NCI-H128 (cell line): ENCODE measurements around the gene PEX5L.

Experiments used
- DNase-seq: peaks from one replicate; lab custom pipeline; 2025; ENCODE audit not compliant: unreplicated experiment; lab: John Stamatoyannopoulos, UW

Gene PEX5L

GRCh38 chr3:179848711-179849110 lies 188.0 kb downstream of the PEX5L start:
- DNase-seq: no peak

- no peak for DNase-seq
These were observed 194.7 kb downstream of the PEX5L start for GRCh38 chr3:179842061-179842460.

DNA sequence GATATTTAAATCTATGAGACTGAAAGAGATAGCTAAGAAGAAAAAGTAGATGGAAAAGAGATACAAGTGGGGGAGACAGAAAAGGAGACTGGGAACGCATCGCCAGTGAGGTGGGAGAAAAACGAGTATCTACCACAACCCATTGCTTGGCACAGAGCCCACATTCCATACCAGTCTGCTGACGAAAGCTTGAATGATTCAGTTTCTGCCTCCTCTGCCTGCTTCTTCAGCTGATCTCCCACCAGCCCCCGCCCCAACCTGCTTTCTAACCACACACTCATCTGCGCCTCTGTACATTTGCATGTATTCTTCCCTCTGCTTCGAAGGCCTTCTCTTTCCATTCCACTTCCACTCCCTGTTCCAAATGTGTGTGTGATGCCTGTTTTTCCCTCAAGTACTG lies 195.8 kb downstream of the PEX5L start:
- no peak for DNase-seq

DNA sequence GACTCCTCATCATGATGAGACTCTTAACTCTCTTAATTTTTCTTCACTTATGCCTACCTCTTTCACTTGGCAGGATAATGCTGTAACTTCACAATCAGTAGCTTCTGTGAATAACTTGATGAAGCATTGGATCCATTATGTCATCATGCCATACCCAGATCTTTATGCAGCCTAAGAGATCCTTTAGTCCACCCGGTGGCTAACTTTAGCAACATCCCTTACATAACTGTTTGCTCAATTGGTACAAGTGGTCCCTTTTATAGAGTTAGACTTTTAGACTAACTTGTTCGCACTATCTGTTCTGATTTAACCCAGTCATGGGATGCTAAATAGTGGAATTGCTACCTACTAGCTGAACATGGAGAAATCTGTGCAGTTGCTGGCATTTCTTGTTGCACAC lies 199.4 kb downstream of the PEX5L start:
- DNase-seq: no peak

DNA sequence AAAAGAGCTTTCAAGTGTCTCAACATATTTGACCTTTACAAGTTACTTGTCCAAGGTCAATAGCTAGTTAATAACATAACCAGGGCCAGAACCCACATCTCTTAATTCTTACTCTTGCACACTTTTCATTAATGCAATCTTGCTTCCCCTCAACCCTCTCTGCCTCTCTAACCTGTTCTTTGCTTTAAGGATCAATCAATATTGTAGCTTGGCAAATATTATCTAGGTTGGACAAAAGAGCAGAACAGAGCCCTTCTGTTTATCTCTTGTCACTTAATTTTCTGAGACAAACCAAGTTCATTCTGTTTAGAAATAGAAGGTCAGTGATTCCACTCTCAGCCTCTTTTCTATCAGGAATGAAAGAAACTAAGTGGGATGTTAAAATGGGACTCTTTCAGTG lies 203.4 kb downstream of the PEX5L start:
- no peak for DNase-seq

- no peak for DNase-seq
These were observed 204.3 kb downstream of the PEX5L start for GRCh38 chr3:179832333-179832854.

DNA sequence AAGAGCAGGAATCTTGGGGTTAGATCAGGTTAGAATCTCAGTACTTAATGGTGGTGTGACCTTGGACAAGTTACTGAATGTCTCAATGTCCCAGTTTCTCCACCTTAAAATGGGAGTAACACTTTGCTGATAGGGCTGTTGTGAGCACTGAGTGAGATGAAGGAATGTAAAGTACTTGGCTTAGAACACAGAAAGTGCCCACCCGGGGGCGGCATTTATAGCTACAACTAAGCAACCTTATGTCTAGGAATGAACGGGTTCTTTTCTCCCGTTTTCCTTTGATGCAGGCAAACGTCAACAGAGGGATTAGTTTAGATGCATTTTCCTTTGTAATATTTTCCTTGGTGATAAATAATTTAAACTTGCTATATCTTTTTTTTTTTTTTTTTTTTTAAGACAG lies 207.3 kb downstream of the PEX5L start:
- DNase-seq: no peak

DNA sequence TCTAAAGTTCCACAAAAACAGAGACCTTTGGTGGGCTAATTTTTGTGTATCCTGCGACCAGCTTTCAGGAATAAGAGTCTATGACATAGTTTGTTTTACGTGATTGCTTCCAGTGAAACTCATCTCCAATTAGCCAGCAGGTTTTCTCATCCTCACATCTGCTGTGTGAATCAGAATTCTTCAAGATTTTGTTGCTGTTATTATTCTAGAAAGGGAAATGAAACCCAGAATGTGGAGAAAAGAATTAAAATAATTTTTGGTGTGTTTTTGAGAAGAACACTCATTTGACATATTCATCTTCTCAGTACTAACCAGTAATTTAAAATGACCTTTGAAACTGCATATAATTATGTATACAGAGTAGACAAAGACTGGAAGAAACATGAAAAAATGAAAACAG lies 208.0 kb downstream of the PEX5L start:
- DNase-seq: no peak

- no peak for DNase-seq
These were observed 210.5 kb downstream of the PEX5L start for GRCh38 chr3:179826247-179826637.

- DNase-seq: no peak
These were observed 211.1 kb downstream of the PEX5L start for GRCh38 chr3:179825527-179826246.

DNA sequence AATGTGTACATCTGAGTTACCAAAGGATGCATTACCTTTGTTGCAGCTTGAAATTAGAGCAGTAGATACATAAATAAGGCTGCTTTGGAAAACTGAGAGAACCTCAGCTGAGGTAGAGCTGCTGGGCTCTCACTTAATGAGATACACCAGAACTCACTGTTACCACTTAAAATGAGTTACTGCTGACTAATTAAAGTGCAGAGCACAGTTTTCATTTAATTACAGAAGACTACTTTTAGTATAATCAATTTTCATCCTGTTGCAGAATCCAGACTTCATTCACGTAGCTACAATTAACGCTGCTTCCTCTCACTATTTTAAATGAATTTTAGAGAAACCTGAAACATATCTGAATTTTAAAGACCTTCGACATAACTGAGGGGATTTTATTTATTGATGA lies 214.4 kb downstream of the PEX5L start:
- no peak for DNase-seq

DNA sequence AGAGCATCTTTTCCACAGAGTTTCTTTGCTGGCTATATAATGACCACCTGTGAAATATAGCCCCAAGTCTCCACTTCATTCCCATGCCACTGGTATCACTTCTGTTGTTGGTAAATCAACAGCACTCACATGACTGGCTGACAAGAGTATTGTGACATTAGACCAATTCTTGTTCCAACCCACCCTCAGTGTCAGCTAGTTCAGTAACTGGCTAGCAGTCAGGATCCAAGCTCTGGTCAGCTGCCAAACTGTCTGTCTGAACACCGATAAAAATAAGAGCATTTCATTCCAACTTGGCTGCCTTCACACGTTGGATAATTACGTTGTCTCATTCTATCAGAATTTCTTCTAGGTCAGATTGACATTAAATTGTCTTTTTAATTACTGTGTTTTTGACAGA lies 217.4 kb downstream of the PEX5L start:
- DNase-seq: no peak

GRCh38 chr3:179812096-179812382 lies 224.7 kb downstream of the PEX5L start:
- no peak for DNase-seq

- DNase-seq: peak; percentile 41
These were observed 225.2 kb downstream of the PEX5L start for GRCh38 chr3:179811321-179812095.

DNA sequence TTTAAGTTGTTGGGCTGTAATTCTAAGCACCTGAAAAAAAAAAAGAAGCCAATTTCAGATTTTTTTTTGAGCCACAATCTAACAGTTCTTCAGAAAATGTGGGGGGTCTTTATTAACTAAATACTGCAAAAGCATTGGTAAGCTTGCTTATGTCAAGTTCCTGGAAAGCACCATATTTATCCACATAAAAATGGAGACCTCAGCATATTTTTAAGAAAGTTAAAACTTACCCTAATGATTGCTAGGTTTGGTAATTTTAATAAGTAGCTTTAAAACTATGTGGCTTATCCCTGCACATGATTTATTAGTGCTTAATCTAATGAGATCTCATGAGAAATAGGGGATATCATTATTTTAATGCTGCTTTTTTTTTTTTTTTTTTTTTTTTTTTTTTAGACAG lies 227.1 kb downstream of the PEX5L start:
- DNase-seq: no peak

- DNase-seq: no peak
These were observed 229.1 kb downstream of the PEX5L start for GRCh38 chr3:179807588-179807987.

DNA sequence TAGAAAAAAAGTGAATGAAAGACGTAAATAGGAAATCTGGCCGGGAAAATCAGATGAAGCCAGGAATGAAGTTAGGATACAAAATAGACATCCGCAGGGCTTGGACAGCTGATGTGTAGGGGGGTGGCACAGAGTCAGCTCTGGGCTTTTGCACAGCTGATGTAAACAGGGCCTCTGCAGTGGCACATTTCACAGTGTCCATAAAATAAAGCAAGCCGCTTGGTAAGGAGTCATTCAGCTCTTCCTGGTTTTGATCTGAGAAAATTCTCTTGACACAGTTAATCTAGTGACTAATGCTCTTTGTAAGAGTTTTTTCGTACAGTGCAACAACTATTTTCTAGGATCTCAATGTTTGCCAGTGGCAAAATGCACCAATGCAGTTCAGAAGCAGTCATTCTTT lies 230.6 kb downstream of the PEX5L start:
- DNase-seq: no peak

GRCh38 chr3:179801856-179802255 lies 234.9 kb downstream of the PEX5L start:
- DNase-seq: no peak

GRCh38 chr3:179801263-179801662 lies 235.5 kb downstream of the PEX5L start:
- no peak for DNase-seq

DNA sequence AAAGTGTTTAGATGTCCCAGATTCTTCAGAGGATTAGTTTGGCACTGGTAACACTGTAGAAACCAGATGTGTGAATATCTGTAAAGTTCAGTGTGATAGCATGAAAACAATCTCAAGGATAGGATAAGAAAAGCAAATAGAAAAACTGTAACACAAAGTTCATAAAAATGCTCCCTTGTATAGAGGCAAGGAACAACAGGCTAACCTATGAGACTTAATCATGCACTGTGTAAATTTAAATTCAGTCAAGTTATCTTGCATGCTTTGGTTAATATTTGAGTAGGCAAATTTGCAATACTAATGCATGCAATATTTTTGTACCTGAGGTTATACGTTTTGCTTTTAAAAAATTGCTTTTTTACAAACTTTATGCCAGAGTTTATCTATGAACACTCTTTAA lies 239.5 kb downstream of the PEX5L start:
- no peak for DNase-seq

- no peak for DNase-seq
These were observed 240.3 kb downstream of the PEX5L start for GRCh38 chr3:179796421-179796820.

DNA sequence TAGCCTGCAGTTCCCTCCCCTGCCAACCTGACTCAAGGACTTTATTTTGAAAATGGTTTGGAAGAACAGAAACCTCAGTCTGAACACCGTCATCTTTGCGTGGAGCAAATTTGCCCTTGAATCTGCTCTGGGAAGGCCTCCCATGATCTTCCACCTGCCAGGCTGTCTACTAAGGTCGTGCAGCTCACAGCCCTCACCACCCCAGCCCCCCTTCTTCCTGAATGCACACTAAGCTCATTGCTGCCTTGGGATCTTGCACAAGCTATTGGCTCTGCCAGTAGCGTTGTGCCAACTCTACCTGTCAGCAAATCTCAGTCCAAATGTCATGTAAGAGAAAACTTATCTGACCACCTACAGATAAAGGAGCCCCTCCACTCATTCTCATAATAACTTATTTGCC lies 242.4 kb downstream of the PEX5L start:
- DNase-seq: no peak

GRCh38 chr3:179791793-179792192 lies 244.9 kb downstream of the PEX5L start:
- no peak for DNase-seq
